Measurements from ENCODE around the gene SPATA46. TPM values are rescaled to one million over a fixed set of nuclear protein-coding genes. Genes with fewer than 3 reads are reported as not detected.

Gene SPATA46
- total and polyA plus RNA-seq, 2 of the 8 experiments (the other 6 are each of a cell fraction or from before 2014, with no cell fraction given) = not detected

GRCh38 chr1:162405800-162406199, 29.1 kb upstream of the SPATA46 start (continued):
- TF ChIP-seq SP4 (IDR thresholded peaks at IDR 0.05; ENCODE audit: low read length) = no peak
